Astrocyte of the hippocampus (primary cell): ENCODE results near the gene MXD1.
A peak's percentile ranks its signal among the peaks of the same experiment; 100 is the strongest.

ENCODE experiments used
- DNase-seq: peaks from one replicate; pipeline ENCODE4 v3.0.0; 2011; ENCODE audit warnings: low read depth, low spot score

MXD1 gene

GRCh38 chr2:69952336-69953115 is 37.6 kb downstream of the MXD1 start:
- DNase-seq, result no peak

- DNase-seq, result no peak
Measured at GRCh38 chr2:69954084-69954483, 39.2 kb downstream of the MXD1 start.

GRCh38 chr2:69955029-69955428 is 40.1 kb downstream of the MXD1 start:
- DNase-seq, result no peak

- no peak for DNase-seq
Measured at GRCh38 chr2:69956475-69956979, 41.6 kb downstream of the MXD1 start.

GRCh38 chr2:69957965-69958364 is 43.1 kb downstream of the MXD1 start:
- DNase-seq, result no peak

- DNase-seq, result no peak
Measured at GRCh38 chr2:69958480-69958879, 43.6 kb downstream of the MXD1 start.

- DNase-seq, result no peak
Measured at GRCh38 chr2:69959425-69959824, 44.5 kb downstream of the MXD1 start.

GRCh38 chr2:69960821-69961220 is 45.9 kb downstream of the MXD1 start:
- no peak for DNase-seq

- DNase-seq, result no peak
Measured at GRCh38 chr2:69961496-69961895, 46.6 kb downstream of the MXD1 start, which contains the start of gene ASPRV1. ASPRV1 (minus strand) TSS chr2:69961631; CDS start chr2:69961436, 195 bp downstream.

GRCh38 chr2:69962986-69963730 is 48.2 kb downstream of the MXD1 start:
- DNase-seq, result no peak

GRCh38 chr2:69964353-69964841 is 49.5 kb downstream of the MXD1 start:
- DNase-seq, result no peak

GRCh38 chr2:69965756-69966445 is 51.0 kb downstream of the MXD1 start:
- no peak for DNase-seq

GRCh38 chr2:69966496-69966895 is 51.6 kb downstream of the MXD1 start:
- DNase-seq, result peak; percentile 63

GRCh38 chr2:69968609-69969008 is 53.7 kb downstream of the MXD1 start:
- DNase-seq, result no peak

- no peak for DNase-seq
Measured at GRCh38 chr2:69969126-69969983, 54.4 kb downstream of the MXD1 start.

- DNase-seq, result no peak
Measured at GRCh38 chr2:69969991-69970390, 55.1 kb downstream of the MXD1 start.

- DNase-seq, result peak; percentile 27
Measured at GRCh38 chr2:69972822-69973221, 57.9 kb downstream of the MXD1 start.

- DNase-seq, result peak; percentile 58
Measured at GRCh38 chr2:69973335-69973735, 58.4 kb downstream of the MXD1 start.

- no peak for DNase-seq
Measured at GRCh38 chr2:69975136-69975852, 60.4 kb downstream of the MXD1 start.

GRCh38 chr2:69975853-69976462 is 61.0 kb downstream of the MXD1 start:
- DNase-seq, result no peak
